Psoas muscle (tissue), 8 donors: ENCODE measurements around the gene TGM1. TPM values are rescaled to one million over a fixed set of nuclear protein-coding genes. Genes with fewer than 3 reads are reported as not detected.

ENCODE experiments used
- ATAC-seq, 4 donors: fragments of 200-7000 bp; cut with Tn5 transposase; one replicate each; pipeline ENCODE4 v1.9.1; 2020; ENCODE audit warnings: moderate library complexity in 3 of 4, mild to moderate bottlenecking in 2 of 4
- DNase-seq, 2 donors: peaks; one replicate each; pipeline ENCODE4 v3.0.0-alpha.2; 2020
- H3K27ac ChIP-seq: fragments of 200-600 bp; one replicate; pipeline ENCODE4 v1.8.0; 2022
- H3K27me3 ChIP-seq, 3 donors: fragments of 200-600 bp in 1 of 3; one replicate each; pipeline versions ENCODE4 v1.6.1 to v1.8.0; 2013 to 2022; ENCODE audit warnings: low read length in 2 of 3, mild to moderate bottlenecking in 2 of 3, moderate library complexity in 1 of 3; ENCODE audit not compliant: insufficient read depth in 3 of 3
- H3K36me3 ChIP-seq, 2 donors: fragments of 200-600 bp in 1 of 2; one replicate each; pipeline versions ENCODE4 v1.6.1 to v1.8.0; 2013 to 2022; ENCODE audit warnings: low read depth in 1 of 2, mild to moderate bottlenecking in 1 of 2, moderate library complexity in 1 of 2; ENCODE audit not compliant: insufficient read depth in 1 of 2
- H3K4me1 ChIP-seq: fragments of 200-600 bp; one replicate; pipeline ENCODE4 v1.8.0; 2022
- H3K4me3 ChIP-seq: fragments of 200-600 bp; one replicate; pipeline ENCODE4 v1.8.0; 2022; ENCODE audit warnings: mild to moderate bottlenecking
- H3K9me3 ChIP-seq: fragments of 200-600 bp; one replicate; pipeline ENCODE4 v1.8.0; 2022
- CTCF ChIP-seq: fragments of 200-600 bp; IDR thresholded peaks from one replicate; pipeline ENCODE4 v1.8.0; 2022; ENCODE audit warnings: antibody characterized with exemption
- WGBS, 3 donors: extraction: QIAGEN DNeasy Blood & Tissue Kit; methylation state at CpG; one replicate each; pipeline versions ENCODE4 v1.1.6 to v1.1.7; 2013; 5-methylcytosine and 5-hydroxymethylcytosine counted together
- intact Hi-C, 2 donors: fragments of 100-400 bp; cut with DNase I; formaldehyde crosslinking; loops; one replicate each; pipeline versions ENCODE4 v1.11.0 to v1.14.2; 2022
- polyA plus RNA-seq, 3 donors: library from polyadenylated mRNA; stranded (reverse); fragments of 200-250 nt; gene quantifications; one replicate each; pipeline ENCODE4 v1.2.3, GENCODE V29; 2013
- total RNA-seq, 4 donors: library from RNA; stranded (reverse); fragmentation: NEBNext Ultra II Directional in 2 of 4; extraction: Animal tissue kit (Norgen Biotek cat#: 25700) in 2 of 4; gene quantifications; one replicate each; pipeline versions ENCODE4 v1.2.1 to v1.2.4, GENCODE V29; 2021 to 2023
- donor health status: healthy with polysubstance abuse.
- donor health status: DM: no; HTN: no; CAD: no; lungs with moderate emphysema.
- donor health status: Bipolar disorder and iron deficiency.
- donor health status: healthy.
- donor health status: DM: yes; HTN: yes; CAD: no.
- donor health status: DM: no; HTN: no; CAD: no.
- donor health status: DM: no; HTN: no; CAD: no.
- donor health status: DM: yes; HTN: yes; CAD: no.

The TGM1 gene
- total and polyA plus RNA-seq, 7 donors: 0.17 to 1.3 (median 0.41) TPM; not detected in 1

- H3K27ac ChIP-seq: no peak overlapping the region
- H3K4me3 ChIP-seq: no peak overlapping the region
- ATAC-seq: no peak
- H3K4me1 ChIP-seq: no peaks in the 10 kb centered on the region
- intact Hi-C loops: no loop called here
- no peaks in the 10 kb centered on the region for H3K27me3 ChIP-seq
- no peaks in the 10 kb centered on the region for H3K9me3 ChIP-seq
- peaks cover 3 to 37% of the 10 kb centered on the region in 2 donors for H3K36me3 ChIP-seq
- TF ChIP-seq CTCF: no peak
- DNase-seq: no peak
- WGBS, 3 donors: 73 to 80% (median 75%) methylated on average over 6 of the region's 6 CpGs
These were observed 871 bp upstream of the TGM1 start for GRCh38 chr14:24263848-24264247.

GRCh38 chr14:24261969-24262327 is 1.0 kb downstream of the TGM1 start:
- WGBS, 3 donors: 85 to 89% (median 88%) methylated on average over 19 of the region's 19 CpGs
- no peak for DNase-seq
- Histone ChIP-seq H3K4me1 (no peaks in the 10 kb centered on the region), H3K4me3 (no peak overlapping the region), H3K9me3 (no peaks in the 10 kb centered on the region), H3K36me3 (peaks cover 0 to 18% of the 10 kb centered on the region in 2 donors), H3K27me3 (no peaks in the 10 kb centered on the region), H3K27ac (no peak overlapping the region)
- intact Hi-C loops: no loop called here
- no peak for ATAC-seq
- TF ChIP-seq CTCF: no peak

- Histone ChIP-seq H3K36me3 (peaks cover 0 to 12% of the 10 kb centered on the region in 2 donors), H3K4me1 (no peaks in the 10 kb centered on the region), H3K27ac (no peak overlapping the region), H3K4me3 (no peak overlapping the region), H3K27me3 (no peaks in the 10 kb centered on the region), H3K9me3 (no peaks in the 10 kb centered on the region)
- intact Hi-C loops: no loop called here
- no peak for DNase-seq
- 85 to 89% (median 86%) methylated on average over 20 of the region's 20 CpGs for WGBS, 3 donors
- ATAC-seq: no peak
- no peak for TF ChIP-seq CTCF
These were observed 1.6 kb downstream of the TGM1 start for GRCh38 chr14:24261256-24261968.

- Histone ChIP-seq H3K4me3 (no peak overlapping the region), H3K36me3 (peaks cover 0 to 6% of the 10 kb centered on the region in 2 donors), H3K9me3 (no peaks in the 10 kb centered on the region), H3K27me3 (no peaks in the 10 kb centered on the region), H3K4me1 (no peaks in the 10 kb centered on the region), H3K27ac (no peak overlapping the region)
- TF ChIP-seq CTCF: no peak
- no peak for ATAC-seq
- peak in 1 of 2 donors; percentile 10 for DNase-seq
- intact Hi-C loops: no loop called here
- 75 to 81% (median 78%) methylated on average over 4 of the region's 4 CpGs for WGBS, 3 donors
These were observed 2.2 kb downstream of the TGM1 start for GRCh38 chr14:24260780-24261157.
